ENCODE measurements around the gene NOP56. TPM values are rescaled to one million over a fixed set of nuclear protein-coding genes. Genes with fewer than 3 reads are reported as not detected.
A peak's percentile ranks its signal among the peaks of the same experiment; 100 is the strongest.

NOP56 gene
- total and polyA plus RNA-seq, 2 of the 8 experiments (the other 6 are each of a cell fraction or from before 2014, with no cell fraction given) = 391 to 677 TPM

GRCh38 chr20:2698912-2699311 is 46.5 kb downstream of the NOP56 start:
- Histone ChIP-seq H4K91ac (replicated peaks; ENCODE audit: insufficient read length, low read length) (no peak overlapping the region), H3K18ac (ENCODE audit: extremely low read depth, low read length) (no peak overlapping the region), H3K9ac (replicated peaks in 1 of 4; ENCODE audit: extremely low read depth in 1 of 4, low read depth in 3 of 4, low read length in 3 of 4) (no peak overlapping the region), H3K27me3 (replicated peaks in 1 of 4; ENCODE audit: control insufficient read depth in 3 of 4, extremely low read depth in 1 of 4, insufficient read depth in 3 of 4, low read length in 3 of 4) (peaks cover 19 to 65% (median 53%) of the 10 kb centered on the region in 4 experiments), H3K23me2 (ENCODE audit: low read depth, low read length) (no peaks in the 10 kb centered on the region; the same call in 1 of the 2 replicates), H2AK5ac (ENCODE audit: low read depth, low read length) (no peak overlapping the region), H4K5ac (ENCODE audit: insufficient read length, low read depth, low read length) (no peak overlapping the region), H4K8ac (ENCODE audit: extremely low read depth, insufficient read depth, low read length) (no peak overlapping the region), H3K4me1 (replicated peaks in 1 of 4; ENCODE audit: control insufficient read depth in 3 of 4, insufficient read depth in 4 of 4, low read length in 3 of 4) (peaks cover 0 to 32% (median 24%) of the 10 kb centered on the region in 4 experiments; a peak in 6 of 7 replicates), H3K14ac (ENCODE audit: insufficient read length) (no peak overlapping the region), H3K79me1 (ENCODE audit: low read depth, low read length) (no peaks in the 10 kb centered on the region), H3K4me2 (ENCODE audit: insufficient read depth in 1 of 2, low read depth in 2 of 2, low read length in 2 of 2) (no peak overlapping the region), H3K56ac (replicated peaks; ENCODE audit: insufficient read length, low read depth, low read length) (no peak overlapping the region), H3K27ac (ENCODE audit: low read depth, low read length) (no peak overlapping the region), H3K23ac (ENCODE audit: insufficient read length) (no peak overlapping the region), H2AFZ (ENCODE audit: low read length) (no peak overlapping the region), H2BK15ac (ENCODE audit: low read length) (0 out of 2 replicates have a peak overlapping the region, but pooled peaks have one; percentile 65), H2BK120ac (replicated peaks; ENCODE audit: low read depth, low read length) (no peak overlapping the region), H3K36me3 (ENCODE audit: control insufficient read depth in 2 of 4, insufficient read depth in 4 of 4, low read length in 3 of 4) (no peaks in the 10 kb centered on the region), H3K4ac (replicated peaks; ENCODE audit: insufficient read length, low read depth, low read length) (no peak overlapping the region), H2BK12ac (ENCODE audit: low read depth, low read length) (peak overlapping the region; percentile 7; the same call in 1 of the 2 replicates), H3K4me3 (ENCODE audit: extremely low read depth in 1 of 4, insufficient read depth in 2 of 4, low read depth in 3 of 4, low read length in 4 of 4) (no peak overlapping the region), H4K20me1 (replicated peaks in 1 of 2; ENCODE audit: control insufficient read depth in 1 of 2, insufficient read depth in 2 of 2, low read length in 2 of 2) (peaks cover 4 to 9% of the 10 kb centered on the region in 2 experiments), H2BK5ac (ENCODE audit: low read depth, low read length) (no peak overlapping the region), H2BK20ac (ENCODE audit: low read length) (no peak overlapping the region), H3K79me2 (ENCODE audit: control insufficient read depth in 1 of 2, insufficient read depth in 2 of 2, low read length in 2 of 2) (no peaks in the 10 kb centered on the region), H3K9me3 (ENCODE audit: insufficient read depth in 2 of 2, low read depth in 1 of 2, low read length in 1 of 2) (no peaks in the 10 kb centered on the region)
- no peak for TF ChIP-seq RBBP5 (IDR thresholded peaks at IDR 0.05; ENCODE audit: borderline replicate concordance, low read depth, low read length)
- no peak for TF ChIP-seq PHF8 (conservative IDR thresholded peaks at IDR 0.05; ENCODE audit: low read depth, low read length)
- no peak for TF ChIP-seq RAD21 (IDR thresholded peaks at IDR 0.05 in 1 of 2, conservative IDR thresholded peaks at IDR 0.05 in 1 of 2; ENCODE audit: low read depth in 2 of 2, low read length in 2 of 2)
- no peak for TF ChIP-seq CHD2 (IDR thresholded peaks at IDR 0.05; ENCODE audit: low read length)
- no peak for TF ChIP-seq YY1 (IDR thresholded peaks at IDR 0.05; ENCODE audit: low read depth, low read length)
- 75% methylated on average over 4 of the region's 4 CpGs; no CpG with 5 or more reads in 1 of the 2 experiments for WGBS, 2 experiments (ENCODE audit: extremely low coverage in 1 of 2, insufficient coverage in 1 of 2, insufficient read length in 1 of 2, insufficient replicate concordance in 2 of 2, low coverage in 1 of 2, low lambda C conversion rate in 2 of 2, missing lambda C conversion rate in 1 of 2)
- FAIRE-seq (no peak), DNase-seq (ENCODE audit: low read depth in 1 of 2, low spot score in 2 of 2) (peak in 1 of 2 experiments; percentile 43)
- POLR2A ChIA-PET (ENCODE audit: partially characterized antibody) = no interaction called here
- CTCF ChIA-PET (ENCODE audit: partially characterized antibody) = interaction anchor here (1.2 to 8.4 kb wide), 6 partner anchors 10 to 55 kb away, joined by 3 to 75 read pairs (median 44); no protein-coding TSS in a partner anchor
